ENCODE results near the gene MYRIP.
"Not testable (repeated sequence)": the region's sequence is repeated elsewhere in the genome, so short reads cannot be mapped to it uniquely, and the experiment has no call there.

Gene MYRIP

GRCh38 chr3:39783680-39784079, 25.7 kb upstream of the MYRIP start:
- Mint-ChIP-seq H3K4me3 (no peak overlapping the region), H3K27me3 (ENCODE audit: low read depth) (peaks cover 5% of the 10 kb centered on the region), H3K9me3 (no peaks in the 10 kb centered on the region), H3K27ac (no peak overlapping the region), H3K36me3 (ENCODE audit: low read depth) (no peaks in the 10 kb centered on the region), H3K4me1 (no peaks in the 10 kb centered on the region)
- TF ChIP-seq CTCF (IDR thresholded peaks at IDR 0.05; ENCODE audit: unreplicated experiment in 3 of 3), result no peak

GRCh38 chr3:39784922-39785321, 24.5 kb upstream of the MYRIP start:
- no peak overlapping the region for H3K4me3 Mint-ChIP-seq
- no peaks in the 10 kb centered on the region for H3K9me3 Mint-ChIP-seq
- peaks cover 5% of the 10 kb centered on the region for H3K27me3 Mint-ChIP-seq (ENCODE audit: low read depth)
- no peak for TF ChIP-seq CTCF (IDR thresholded peaks at IDR 0.05; ENCODE audit: unreplicated experiment in 3 of 3)
- no peaks in the 10 kb centered on the region for H3K36me3 Mint-ChIP-seq (ENCODE audit: low read depth)
- H3K27ac Mint-ChIP-seq, result no peak overlapping the region
- no peaks in the 10 kb centered on the region for H3K4me1 Mint-ChIP-seq

- no peak overlapping the region for H3K27ac Mint-ChIP-seq
- no peaks in the 10 kb centered on the region for H3K4me1 Mint-ChIP-seq
- H3K4me3 Mint-ChIP-seq, result no peak overlapping the region
- peaks cover 5% of the 10 kb centered on the region for H3K27me3 Mint-ChIP-seq (ENCODE audit: low read depth)
- no peaks in the 10 kb centered on the region for H3K36me3 Mint-ChIP-seq (ENCODE audit: low read depth)
- TF ChIP-seq CTCF (IDR thresholded peaks at IDR 0.05; ENCODE audit: unreplicated experiment in 3 of 3), result no peak
- H3K9me3 Mint-ChIP-seq, result no peaks in the 10 kb centered on the region
Observed at GRCh38 chr3:39788128-39788883, 21.1 kb upstream of the MYRIP start.

- no peaks in the 10 kb centered on the region for H3K4me1 Mint-ChIP-seq
- no peak overlapping the region for H3K27ac Mint-ChIP-seq
- no peak overlapping the region for H3K4me3 Mint-ChIP-seq
- no peaks in the 10 kb centered on the region for H3K9me3 Mint-ChIP-seq
- peaks cover 18% of the 10 kb centered on the region for H3K27me3 Mint-ChIP-seq (ENCODE audit: low read depth)
- no peaks in the 10 kb centered on the region for H3K36me3 Mint-ChIP-seq (ENCODE audit: low read depth)
- TF ChIP-seq CTCF (IDR thresholded peaks at IDR 0.05; ENCODE audit: unreplicated experiment in 3 of 3), result no peak
Observed at GRCh38 chr3:39791603-39792002, 17.8 kb upstream of the MYRIP start.

- no peak for TF ChIP-seq CTCF (IDR thresholded peaks at IDR 0.05; ENCODE audit: unreplicated experiment in 3 of 3)
- Mint-ChIP-seq H3K27me3 (ENCODE audit: low read depth) (peaks cover 25% of the 10 kb centered on the region), H3K4me3 (no peak overlapping the region), H3K27ac (no peak overlapping the region), H3K4me1 (no peaks in the 10 kb centered on the region), H3K9me3 (no peaks in the 10 kb centered on the region), H3K36me3 (ENCODE audit: low read depth) (no peaks in the 10 kb centered on the region)
Observed at GRCh38 chr3:39794880-39795279, 14.5 kb upstream of the MYRIP start.

GRCh38 chr3:39801216-39801615, 8.2 kb upstream of the MYRIP start:
- no peak overlapping the region for H3K27ac Mint-ChIP-seq
- no peak overlapping the region for H3K4me3 Mint-ChIP-seq
- no peaks in the 10 kb centered on the region for H3K4me1 Mint-ChIP-seq
- no peaks in the 10 kb centered on the region for H3K36me3 Mint-ChIP-seq (ENCODE audit: low read depth)
- no peaks in the 10 kb centered on the region for H3K9me3 Mint-ChIP-seq
- no peak for TF ChIP-seq CTCF (IDR thresholded peaks at IDR 0.05; ENCODE audit: unreplicated experiment in 3 of 3)
- H3K27me3 Mint-ChIP-seq (ENCODE audit: low read depth), result peaks cover 53% of the 10 kb centered on the region

GRCh38 chr3:39802486-39802885, 6.9 kb upstream of the MYRIP start:
- H3K27ac Mint-ChIP-seq; H3K4me1 Mint-ChIP-seq; H3K36me3 Mint-ChIP-seq (ENCODE audit: low read depth); H3K4me3 Mint-ChIP-seq; H3K9me3 Mint-ChIP-seq: not testable (repeated sequence)
- H3K27me3 Mint-ChIP-seq (ENCODE audit: low read depth), result peaks cover 60% of the 10 kb centered on the region
